HPDE6-E6E7 (cell line): Measurements from ENCODE around the gene LDLRAD3.
"Not testable (repeated sequence)": the region's sequence is repeated elsewhere in the genome, so short reads cannot be mapped to it uniquely, and the experiment has no call there.

Source experiments
- DNase-seq: peaks from one replicate; pipeline ENCODE4 v3.0.0; 2011; ENCODE audit warnings: missing footprints; ENCODE audit errors: extremely low spot score

The LDLRAD3 gene, protein sequence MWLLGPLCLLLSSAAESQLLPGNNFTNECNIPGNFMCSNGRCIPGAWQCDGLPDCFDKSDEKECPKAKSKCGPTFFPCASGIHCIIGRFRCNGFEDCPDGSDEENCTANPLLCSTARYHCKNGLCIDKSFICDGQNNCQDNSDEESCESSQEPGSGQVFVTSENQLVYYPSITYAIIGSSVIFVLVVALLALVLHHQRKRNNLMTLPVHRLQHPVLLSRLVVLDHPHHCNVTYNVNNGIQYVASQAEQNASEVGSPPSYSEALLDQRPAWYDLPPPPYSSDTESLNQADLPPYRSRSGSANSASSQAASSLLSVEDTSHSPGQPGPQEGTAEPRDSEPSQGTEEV

DNA sequence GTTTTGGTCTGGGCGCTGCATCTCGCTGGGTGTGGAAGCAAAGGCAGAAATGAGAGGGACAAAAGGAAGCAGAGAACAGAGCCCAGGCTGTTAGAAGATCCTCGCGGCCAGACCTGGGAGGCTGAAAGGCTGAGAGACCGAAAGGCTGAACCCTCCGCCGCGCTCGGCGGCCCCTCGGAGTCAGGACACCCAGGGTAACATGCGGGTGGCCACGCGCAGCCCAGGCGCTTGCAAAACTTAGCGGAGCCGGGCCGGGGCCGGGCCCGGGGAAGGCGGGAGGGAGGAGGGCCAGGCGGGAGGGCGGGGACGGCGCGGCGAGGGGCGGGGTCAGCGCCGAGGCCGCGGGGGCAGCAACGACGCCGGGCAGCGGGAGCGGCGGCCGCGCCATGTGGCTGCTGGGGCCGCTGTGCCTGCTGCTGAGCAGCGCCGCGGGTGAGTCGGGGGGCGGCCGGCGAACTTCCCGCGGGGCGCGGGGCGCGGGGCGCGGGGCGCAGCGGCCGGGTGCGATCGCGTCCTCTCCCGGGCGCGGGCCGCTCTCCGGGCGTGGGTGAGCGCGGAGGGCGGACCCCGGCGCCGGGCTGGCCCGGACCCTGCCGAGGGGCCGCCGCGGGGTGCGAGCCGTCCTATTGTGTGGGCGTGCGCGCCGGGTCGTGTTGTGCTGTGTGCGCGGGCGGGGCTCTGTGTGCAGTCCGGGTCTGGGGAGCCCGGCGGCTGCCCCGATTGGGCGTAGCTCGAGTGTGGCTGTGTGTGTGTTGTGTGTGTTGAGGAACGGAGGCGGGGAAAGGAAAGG is at the start of gene LDLRAD3:
LDLRAD3 (plus strand) TSS at position 350 of the 790 bp plus-strand sequence; CDS start at position 387, 37 bp downstream.
- DNase-seq: peak; percentile 68

DNA sequence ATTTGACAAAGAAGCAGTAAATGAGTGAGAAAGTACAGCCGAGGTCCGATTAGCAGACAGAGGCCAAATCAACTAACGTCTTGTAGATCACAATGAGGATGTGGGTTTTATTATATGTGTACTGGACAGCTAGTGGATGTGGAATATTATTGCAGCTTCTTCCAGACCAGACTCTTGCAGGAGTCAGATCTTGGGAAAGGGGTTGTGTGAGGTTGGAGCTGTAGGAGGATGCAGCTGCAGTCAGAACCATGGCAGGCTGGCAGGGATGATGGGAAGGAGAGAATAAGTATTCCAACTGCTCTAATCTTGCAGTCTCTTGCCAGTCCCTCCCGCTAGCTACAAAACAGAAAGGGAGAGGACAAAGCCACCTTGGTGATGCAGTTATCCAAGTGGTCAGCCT is 46.8 kb upstream of the LDLRAD3 start:
- DNase-seq: no peak

DNA sequence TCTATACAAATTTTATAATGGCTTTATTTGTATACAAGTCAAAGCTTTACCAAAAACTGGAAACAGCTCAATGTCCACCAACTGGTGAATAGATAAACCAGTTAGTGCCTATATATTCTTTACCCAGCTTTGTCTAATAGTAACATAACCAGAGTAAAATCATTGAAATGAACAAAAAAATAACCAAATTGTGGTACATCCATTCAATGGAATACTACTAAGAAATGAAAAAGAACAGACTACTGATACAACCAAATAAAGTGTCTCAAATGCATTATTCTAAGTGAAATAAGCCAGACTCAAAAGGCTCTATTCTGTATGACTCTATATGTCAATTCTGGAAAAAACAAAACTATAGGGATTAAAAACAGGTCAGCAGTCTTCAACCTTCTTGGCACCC is 40.9 kb upstream of the LDLRAD3 start:
- no peak for DNase-seq

DNA sequence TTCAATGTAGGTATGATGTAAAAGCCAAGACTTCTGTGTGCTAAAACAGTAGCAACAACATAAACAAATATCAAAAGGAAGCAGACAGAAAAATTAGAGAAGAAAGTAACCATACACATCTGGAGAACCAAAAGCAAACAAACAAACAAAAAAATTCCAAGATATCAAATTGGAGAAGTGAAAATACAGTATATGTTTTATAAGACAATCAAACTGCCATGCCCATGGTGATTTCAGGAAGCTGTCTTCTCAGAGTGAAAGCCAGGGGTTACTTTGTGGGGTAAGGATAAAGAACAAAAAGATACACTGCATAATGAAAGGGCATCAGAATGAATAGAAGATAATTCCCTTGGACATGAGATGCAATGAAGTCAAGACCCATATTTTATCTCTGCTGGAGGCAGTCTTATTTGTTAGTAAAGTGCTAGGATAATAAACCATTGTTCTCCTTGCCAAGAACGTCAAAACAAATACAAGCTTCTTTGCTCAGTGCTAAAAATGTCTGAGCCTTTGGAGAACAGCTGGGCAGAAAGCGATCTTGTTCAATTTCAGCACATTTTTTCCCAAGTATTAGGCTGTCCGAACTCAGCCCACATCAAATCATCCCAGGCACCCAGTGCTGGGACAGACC is 38.1 kb upstream of the LDLRAD3 start:
- no peak for DNase-seq

DNA sequence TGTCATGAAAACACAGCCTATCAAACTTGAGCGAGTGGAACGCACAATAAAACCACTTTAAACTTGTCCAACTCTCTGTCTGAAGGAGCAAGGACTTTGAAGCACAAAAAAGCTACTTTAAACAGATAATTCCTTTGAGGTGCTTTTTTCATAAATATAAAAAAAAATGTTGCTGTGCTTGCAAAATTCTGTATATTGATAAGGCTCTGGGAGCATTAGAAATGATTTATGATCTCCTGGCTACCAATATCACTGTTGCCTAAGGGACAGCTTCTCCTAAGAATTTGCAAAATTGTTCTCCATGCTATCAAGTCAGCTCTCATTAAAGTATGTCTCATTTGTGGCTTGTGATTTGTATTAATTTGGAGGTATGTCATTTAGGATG is 37.6 kb upstream of the LDLRAD3 start:
- no peak for DNase-seq

DNA sequence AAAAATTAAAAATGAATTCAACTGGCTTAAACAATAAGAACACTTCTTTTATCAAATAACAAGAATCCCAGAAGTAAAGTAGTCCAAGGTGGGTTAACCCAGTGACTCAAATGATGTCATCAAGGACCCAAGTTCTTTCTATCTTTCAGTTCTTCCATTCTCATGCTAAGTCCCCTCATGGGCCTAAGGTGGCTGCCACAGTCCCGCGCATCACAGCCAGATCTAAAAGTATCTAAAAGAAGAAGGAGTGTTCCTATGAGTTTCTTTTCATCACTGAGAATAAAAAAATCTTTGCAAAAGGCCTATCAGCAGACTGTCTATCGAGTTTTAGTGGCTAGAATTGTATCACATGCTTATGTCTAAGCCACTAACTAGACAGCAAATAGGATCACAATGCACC is 37.2 kb upstream of the LDLRAD3 start:
- no peak for DNase-seq

DNA sequence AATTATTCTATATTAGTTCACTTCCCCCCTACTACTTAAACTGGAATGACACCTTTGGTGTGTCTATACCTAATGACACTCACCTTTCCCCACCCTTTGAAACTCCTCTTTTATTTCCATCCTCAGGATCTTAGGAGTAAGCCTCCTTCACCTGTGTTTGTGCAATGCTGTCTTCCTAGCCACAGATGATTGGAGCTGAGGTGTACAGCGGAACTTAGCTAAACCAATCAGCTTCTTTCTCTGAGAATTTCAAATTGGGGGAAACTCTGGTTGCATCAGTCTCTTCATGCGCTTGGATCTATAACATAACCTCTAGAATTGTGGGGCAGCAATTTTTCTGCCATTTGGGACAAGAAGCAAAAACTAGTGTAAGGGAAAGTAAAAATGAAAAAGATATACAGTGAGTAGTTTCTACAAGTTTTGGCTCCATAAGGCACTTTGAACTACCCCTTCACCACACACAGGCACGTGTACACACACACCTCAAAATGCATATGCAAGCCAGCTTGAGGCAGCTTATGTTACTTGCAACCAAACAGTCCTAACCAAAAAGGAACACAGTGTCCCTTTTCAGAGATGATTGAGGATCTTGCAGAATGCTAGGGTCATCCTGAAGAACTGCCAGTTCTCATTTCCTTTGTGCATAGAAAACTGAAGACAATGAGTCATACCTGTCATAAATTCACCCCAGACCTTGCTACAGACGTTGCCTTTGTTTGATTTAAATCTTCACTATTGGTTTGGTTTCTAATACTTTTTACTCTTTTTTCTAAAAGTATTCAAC is 36.0 kb upstream of the LDLRAD3 start:
- peak; percentile 79 for DNase-seq

DNA sequence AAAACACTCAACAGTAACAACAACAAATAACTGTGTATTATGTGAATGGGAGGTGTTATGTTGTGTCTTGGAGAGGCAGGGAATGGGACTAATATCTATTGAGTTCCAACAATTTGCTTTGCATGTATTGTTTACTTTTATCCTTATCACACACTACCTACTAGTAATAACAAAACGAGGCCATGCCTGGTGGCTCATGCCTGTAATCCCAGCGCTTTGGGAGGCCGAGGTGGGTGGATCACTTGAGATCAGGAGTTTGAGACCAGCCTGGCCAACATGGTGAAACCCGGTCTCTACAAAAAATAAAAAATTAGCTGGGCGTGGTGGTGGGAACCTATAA is 35.5 kb upstream of the LDLRAD3 start:
- DNase-seq: not testable (repeated sequence)

DNA sequence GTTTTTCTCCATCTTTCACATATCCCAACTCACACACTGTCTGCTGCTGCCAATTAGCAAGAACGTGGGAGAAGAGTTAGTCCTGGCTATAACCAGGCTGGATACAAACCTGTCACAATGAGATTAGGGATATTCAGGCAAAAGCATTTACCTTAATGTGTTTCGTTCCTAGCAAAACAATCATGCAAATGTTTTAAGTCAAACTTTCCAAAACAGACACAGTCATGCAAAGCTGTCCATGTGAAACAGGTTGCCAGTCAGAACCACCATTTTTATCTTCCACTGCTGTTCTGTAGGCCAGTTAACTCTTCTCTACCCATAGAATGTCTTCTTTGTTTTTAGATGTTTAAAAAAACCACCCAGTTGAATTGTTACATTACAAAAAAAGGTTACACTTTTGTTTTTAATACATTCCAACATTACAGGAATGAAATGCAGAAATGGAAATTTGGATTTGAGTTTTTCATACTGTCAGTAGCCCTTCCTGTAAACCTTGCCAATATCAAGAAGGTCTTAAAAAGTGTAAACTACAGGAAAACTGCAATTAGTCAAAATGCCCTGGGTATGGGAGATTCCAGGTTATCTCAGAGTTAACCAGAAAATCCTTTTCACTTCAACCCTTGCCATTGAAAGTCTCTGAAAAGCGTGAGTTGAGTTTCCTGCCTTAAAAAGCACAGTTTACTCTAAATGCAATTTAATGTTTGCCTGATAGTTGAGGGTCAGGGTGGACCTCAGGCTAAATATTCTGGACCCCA is 34.2 kb upstream of the LDLRAD3 start:
- DNase-seq: no peak

DNA sequence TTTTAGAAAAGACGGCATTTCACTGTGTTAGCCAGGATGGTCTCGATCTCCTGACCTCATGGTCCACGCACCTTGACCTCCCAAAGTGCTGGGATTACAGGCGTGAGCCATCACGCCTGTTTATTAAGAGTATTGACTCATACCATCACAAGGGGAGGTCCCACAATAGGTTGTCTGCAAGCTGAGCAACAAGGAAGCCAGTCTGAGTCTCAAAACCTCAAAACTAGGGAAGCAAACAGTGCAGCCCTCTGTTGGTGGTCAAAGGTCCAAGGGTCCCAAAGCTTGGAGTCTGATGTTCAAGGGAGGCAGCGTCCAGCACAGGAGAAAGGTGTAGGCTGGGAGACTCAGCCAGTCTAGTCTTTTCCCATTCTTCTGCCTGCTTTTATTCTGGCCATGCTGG is 32.8 kb upstream of the LDLRAD3 start:
- DNase-seq: no peak

DNA sequence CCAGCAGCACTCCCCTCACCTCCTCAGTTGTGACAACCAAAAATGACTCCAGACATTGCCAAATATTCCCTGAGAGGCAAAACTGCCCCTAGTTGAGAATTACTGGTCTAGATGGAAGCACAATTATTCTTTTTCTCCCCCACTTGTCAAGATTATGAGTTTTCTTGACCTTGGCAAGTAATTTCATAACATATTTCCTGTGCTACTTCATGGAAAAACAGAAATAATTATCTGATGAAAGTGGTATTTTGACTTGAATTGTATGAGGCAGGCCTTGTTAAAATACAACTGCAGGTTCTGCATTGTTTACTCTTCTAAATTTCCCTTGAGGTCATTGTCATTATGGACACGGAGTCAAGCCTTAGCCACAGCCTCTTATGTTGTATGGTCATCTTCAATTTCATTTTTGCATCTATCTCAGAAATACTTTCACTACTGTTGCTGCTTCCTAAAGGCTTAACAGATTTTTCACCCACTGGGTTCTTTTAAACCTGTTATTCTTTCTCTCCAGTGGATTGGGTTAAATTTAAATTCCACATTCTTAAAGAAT is 32.2 kb upstream of the LDLRAD3 start:
- DNase-seq: no peak

DNA sequence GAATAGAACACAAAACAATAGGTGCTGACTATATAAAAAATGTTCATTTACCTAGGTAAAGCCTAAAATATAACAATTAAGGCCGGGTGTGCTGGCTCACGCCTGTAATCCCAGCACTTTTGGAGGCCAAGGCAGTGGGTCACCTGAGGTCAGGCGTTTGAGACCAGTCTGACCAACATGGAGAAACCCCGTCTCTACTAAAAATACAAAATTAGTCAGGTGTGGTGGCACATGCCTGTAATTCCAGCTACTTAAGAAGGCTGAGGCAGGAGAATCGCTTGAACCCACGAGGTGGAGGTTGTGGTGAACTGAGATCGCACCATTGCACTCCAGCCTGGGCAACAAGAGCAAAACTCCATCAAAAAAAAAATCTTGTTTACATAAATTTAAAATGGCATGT is 31.4 kb upstream of the LDLRAD3 start:
- not testable (repeated sequence) for DNase-seq

DNA sequence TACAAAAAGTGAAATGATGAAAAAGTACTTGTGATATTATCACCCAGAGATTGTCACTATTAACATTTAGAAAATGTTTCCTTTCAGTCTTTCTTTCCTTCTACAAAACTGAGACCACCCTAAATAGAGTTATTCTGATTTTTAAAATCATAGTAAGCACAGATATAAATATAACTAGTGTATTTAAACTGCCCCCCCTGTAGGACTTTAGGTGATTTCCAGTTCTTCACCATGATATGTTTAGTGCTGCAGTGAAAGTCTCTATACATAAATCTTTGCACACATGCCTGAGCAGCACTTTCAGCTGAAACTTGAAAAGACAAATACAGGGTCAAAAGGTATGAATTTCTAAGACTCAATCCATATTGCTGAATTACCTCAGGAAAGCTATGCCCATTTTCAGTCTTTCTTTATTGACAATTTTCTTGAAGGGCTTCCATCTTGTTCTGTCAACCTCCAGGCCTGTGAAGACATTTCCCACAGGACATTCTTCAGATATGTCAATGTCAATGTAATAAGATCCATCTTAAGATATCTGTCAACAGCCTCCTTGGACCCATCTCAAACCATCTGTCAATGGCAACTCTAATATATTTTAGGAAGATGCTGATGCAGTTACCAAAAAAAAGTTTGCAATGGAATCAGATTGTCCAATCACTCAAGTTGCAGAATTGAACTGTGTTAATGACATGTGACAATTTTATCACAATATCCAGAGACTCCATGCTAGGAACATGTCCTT is 30.8 kb upstream of the LDLRAD3 start:
- no peak for DNase-seq

DNA sequence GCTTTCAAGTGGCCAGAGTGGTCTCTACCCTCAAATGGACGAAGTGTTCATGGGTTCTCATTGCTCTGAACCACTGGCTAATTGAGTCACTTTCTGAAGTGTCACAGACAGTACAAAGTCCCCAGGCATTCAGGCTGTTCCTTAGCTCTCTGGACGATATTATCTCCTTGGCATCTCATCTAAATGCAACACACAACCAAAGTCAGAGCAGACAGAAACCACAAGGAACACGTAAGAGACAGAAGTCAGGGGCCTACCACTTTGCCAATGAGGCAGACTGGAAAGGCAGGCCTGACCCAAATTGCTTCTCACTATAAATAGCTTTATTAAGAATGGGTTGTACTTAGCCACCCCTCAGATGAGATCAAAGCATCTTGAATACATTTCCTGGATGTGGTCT is 29.0 kb upstream of the LDLRAD3 start:
- no peak for DNase-seq

DNA sequence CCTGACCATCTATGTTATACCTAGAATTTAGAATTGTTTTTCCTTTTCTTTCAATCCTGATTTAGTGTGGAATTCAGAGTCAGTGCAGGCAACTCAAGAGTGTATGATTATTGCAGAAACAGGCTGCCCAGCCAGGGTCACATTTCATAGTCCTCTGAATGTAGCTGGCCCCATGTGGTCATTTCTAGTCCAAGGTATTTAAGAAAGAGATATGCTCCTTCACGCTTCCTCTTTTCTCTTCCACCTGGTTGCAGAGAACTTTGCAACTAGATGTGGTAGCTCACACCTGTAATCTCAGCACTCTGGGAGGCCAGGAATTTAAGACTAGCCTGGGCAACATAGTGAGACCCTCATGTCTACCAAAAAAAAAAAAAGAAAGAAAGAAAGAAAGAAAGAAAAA is 27.6 kb upstream of the LDLRAD3 start:
- no peak for DNase-seq

DNA sequence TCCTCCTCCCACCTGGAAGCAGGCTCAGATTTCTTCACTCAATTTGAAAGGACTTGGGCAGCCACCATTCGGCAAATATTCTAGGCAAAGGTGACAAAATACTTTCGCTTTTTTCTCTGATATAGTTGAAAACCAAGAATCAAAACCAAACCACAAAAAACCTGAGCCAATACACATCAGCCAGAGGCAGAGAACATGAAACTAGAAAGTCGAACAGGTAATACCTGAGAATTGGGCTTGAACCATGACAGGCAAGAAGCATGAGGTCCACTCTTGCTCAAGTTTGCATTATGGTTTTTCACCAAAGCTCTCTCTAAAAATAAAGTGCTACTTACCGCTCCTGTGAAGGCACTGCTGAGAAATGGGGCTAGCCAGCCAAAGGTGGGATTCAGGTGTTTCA is 26.2 kb upstream of the LDLRAD3 start:
- no peak for DNase-seq

DNA sequence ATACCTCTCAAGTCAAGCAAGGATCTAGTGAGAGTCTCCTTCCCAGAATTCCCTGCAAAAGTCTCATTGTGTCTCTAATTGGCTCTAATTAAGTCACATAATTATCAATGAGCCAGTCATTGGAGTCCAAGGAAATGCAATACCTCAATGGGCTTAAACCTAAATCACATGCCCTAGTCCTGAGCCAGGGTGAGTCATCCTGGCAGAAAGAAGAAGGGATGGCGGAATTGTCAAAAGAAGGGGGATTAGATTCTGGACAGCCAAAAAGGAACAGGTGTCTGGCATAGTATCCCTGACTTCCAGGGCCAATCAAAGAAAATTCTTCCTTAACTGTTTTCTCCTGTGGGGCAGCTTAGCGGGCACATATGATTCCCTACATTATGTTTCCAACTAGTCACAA is 25.1 kb upstream of the LDLRAD3 start:
- DNase-seq: no peak

DNA sequence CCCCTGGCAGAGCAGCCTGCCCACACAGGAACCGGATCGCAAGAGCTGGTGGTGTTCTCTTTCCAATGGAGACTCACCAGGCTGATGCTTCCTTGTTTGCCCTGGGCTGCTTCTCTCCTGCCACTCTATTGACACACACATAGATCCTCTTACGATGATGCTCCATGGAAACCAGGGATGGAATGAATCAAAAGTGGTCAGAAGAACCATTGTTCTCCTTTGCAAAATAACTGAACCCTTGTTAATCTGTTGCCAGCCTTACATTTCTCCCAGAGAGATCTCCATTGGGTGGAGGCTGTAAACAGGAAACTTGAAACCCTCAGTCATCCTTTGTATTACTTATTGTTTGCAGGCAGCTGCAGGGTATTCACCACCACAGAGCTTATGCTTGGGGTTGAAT is 24.6 kb upstream of the LDLRAD3 start:
- no peak for DNase-seq

DNA sequence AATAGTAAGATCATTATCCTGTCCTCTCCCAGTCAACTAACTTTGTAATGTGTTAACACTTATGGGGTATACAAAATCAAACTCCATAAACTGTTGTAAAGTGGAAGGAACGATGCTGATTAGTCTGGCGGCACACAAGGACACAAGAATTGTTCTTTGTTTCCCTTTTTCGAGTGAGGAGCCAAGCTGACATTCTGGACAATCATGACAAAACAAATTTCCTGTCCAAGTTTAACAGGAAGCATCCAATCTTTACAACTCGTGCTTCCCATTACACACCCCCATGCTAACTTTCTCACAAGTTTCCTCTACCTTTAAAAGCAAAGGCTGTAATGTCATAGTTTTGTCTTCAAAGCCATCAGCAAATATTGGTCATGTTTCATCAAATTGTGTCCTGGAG is 20.4 kb upstream of the LDLRAD3 start:
- no peak for DNase-seq

DNA sequence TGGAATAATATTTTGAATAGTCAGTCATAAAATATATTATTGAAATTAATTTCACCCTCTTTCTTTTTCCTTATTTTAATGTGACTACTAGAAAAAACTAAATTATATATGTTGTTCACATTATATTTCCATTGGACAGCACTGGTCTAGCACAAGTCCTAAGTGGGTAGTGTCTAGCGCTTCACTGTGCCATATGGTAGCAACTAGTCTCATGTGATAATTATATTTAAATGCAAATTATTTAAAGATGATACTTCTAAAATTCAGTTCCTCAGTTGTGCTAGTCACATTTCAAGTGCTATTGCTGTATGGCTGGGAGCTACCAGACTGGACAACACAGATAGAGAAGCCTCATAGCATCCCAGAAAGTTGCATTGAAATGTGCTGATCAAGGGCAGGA is 19.1 kb upstream of the LDLRAD3 start:
- DNase-seq: no peak
